H1 (cell line): Measurements from ENCODE around the gene EGR4. TPM values are rescaled to one million over a fixed set of nuclear protein-coding genes. Genes with fewer than 3 reads are reported as not detected.

Experiments used
- EZH2 ChIP-seq: fragments of 200-600 bp; sonication (generic); IDR thresholded peaks from 2 replicates; pipeline ENCODE4 v1.7.1; 2012; ENCODE audit warnings: low read depth, mild to moderate bottlenecking, moderate library complexity, low read length, inconsistent platforms; ENCODE audit not compliant: severe bottlenecking
- GABPA ChIP-seq: IDR thresholded peaks from 2 replicates; pipeline ENCODE4 v1.6.1; 2011; ENCODE audit warnings: mild to moderate bottlenecking, low read length, moderate library complexity, borderline replicate concordance; ENCODE audit not compliant: insufficient read depth
- KDM5A ChIP-seq: fragments of 200-600 bp; IDR thresholded peaks from 2 replicates; pipeline ENCODE4 v1.7.1; 2012; ENCODE audit warnings: mild to moderate bottlenecking, low read length, inconsistent platforms, mixed read lengths
- NANOG ChIP-seq: IDR thresholded peaks from 2 replicates; pipeline ENCODE4 v1.6.1; 2011; ENCODE audit warnings: low read length, low read depth, mild to moderate bottlenecking, inconsistent platforms; ENCODE audit not compliant: insufficient read depth, poor library complexity, severe bottlenecking
- SAP30 ChIP-seq: fragments of 300-600 bp; sonication (generic); IDR thresholded peaks from 2 replicates; pipeline ENCODE4 v1.7.1; 2012; ENCODE audit warnings: low read length, moderate library complexity, mild to moderate bottlenecking, inconsistent platforms; ENCODE audit not compliant: insufficient read depth, insufficient replicate concordance
- polyA plus RNA-seq, 7 experiments: library from polyadenylated mRNA; depleted of rRNA in 3 of 7; stranded (reverse) in 5 of 7; unstranded in 2 of 7; fragments of >200 nt in 5 of 7; fragments of 200-250 nt in 2 of 7; gene quantifications; 1 replicate in 5 of 7; 2 replicates in 1 of 7; 4 replicates in 1 of 7; pipeline versions ENCODE4 v1.2.1 to v1.2.3, GENCODE V29; 2011 to 2013; ENCODE audit warnings: missing spikeins in 2 of 7, mixed read lengths in 2 of 7
- total RNA-seq: library from RNA; stranded (reverse); fragmentation: NEBNext Ultra II Directional; extraction: Animal tissue kit (Norgen Biotek cat#: 25700); gene quantifications from 2 replicates; pipeline ENCODE4 v1.2.1, GENCODE V29; 2021
- TF ChIP-seq, protein P1 (sequence below): IDR thresholded peaks from 2 replicates; pipeline ENCODE4 v1.6.1; 2012; ENCODE audit warnings: inconsistent platforms

The EGR4 gene
- total and polyA plus RNA-seq, 2 of the 8 experiments (the other 6 are each of a cell fraction or from before 2014, with no cell fraction given), result 0.20 TPM; not detected in 1

DNA sequence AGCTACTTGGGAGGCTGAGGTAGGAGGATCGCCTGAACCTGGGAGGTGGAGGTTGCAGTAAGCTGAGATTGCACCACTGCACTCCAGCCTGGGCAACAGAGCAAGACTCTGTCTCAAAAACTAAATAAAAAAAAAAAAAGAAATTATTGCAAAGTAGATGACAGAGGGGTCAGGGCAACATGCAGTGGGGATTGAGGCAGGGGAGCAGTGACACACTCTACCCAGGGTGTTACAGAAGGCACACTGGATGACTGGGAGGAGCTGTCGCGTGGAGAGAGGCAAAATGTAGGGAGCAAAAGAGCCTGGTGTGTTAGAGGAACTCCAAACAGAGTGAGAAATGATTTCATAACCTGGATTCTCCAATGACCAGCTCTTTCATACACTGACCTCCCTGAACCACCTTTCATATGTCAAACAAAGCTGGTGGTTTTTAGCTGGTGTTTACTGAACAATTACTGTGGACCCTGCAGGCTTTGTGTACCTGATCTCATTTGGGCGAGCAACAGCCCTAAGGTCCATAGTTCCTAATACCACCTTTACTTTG is 31.2 kb downstream of the EGR4 start (continued):
- TF ChIP-seq NANOG, result no peak
- no peak for TF ChIP-seq EZH2
- TF ChIP-seq, protein P1, sequence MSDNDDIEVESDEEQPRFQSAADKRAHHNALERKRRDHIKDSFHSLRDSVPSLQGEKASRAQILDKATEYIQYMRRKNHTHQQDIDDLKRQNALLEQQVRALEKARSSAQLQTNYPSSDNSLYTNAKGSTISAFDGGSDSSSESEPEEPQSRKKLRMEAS, result no peak
- TF ChIP-seq SAP30, result no peak
- TF ChIP-seq GABPA, result no peak
- TF ChIP-seq KDM5A, result no peak
